MCF 10A (cell line): ENCODE results near the gene N4BP2L2. TPM values are rescaled to one million over a fixed set of nuclear protein-coding genes. Genes with fewer than 3 reads are reported as not detected.

Source experiments
- BruUV-seq: library from RNA; stranded (reverse); fragments of 400-500 nt; replicated peaks from 2 replicates; lab custom pipeline; 2021; lab: Mats Ljungman, UMichigan
- CTCF ChIA-PET: fragments of 300-600 bp; sonication (Branson Sonifier 250); formaldehyde crosslinking; extraction: SDS; loops from one replicate; lab custom pipeline; 2021; ENCODE audit warnings: antibody characterized with exemption, inconsistent platforms; lab: Yijun Ruan, JAX
- POLR2A ChIA-PET: fragments of 300-600, 350-650 bp; sonication (Branson Sonifier 250); formaldehyde crosslinking; extraction: SDS; loops from one replicate; lab custom pipeline; 2020; ENCODE audit warnings: antibody characterized with exemption, inconsistent platforms; lab: Yijun Ruan, JAX
- DNase-seq: peaks from one replicate; pipeline ENCODE4 v3.0.0-alpha.2; 2018; ENCODE audit not compliant: unreplicated experiment
- H3K27ac Mint-ChIP-seq: one replicate; pipeline ENCODE4 v1.8.0; 2022; ENCODE audit warnings: mild to moderate bottlenecking, low read depth, mixed read lengths; ENCODE audit not compliant: unreplicated experiment
- H3K27me3 Mint-ChIP-seq: one replicate; pipeline ENCODE4 v1.8.0; 2022; ENCODE audit warnings: mixed read lengths; ENCODE audit not compliant: insufficient read depth, unreplicated experiment
- H3K36me3 Mint-ChIP-seq: one replicate; pipeline ENCODE4 v1.8.0; 2022; ENCODE audit warnings: mild to moderate bottlenecking, moderate library complexity, mixed read lengths; ENCODE audit not compliant: insufficient read depth, unreplicated experiment
- H3K4me1 Mint-ChIP-seq: one replicate; pipeline ENCODE4 v1.8.0; 2022; ENCODE audit warnings: mixed read lengths; ENCODE audit not compliant: insufficient read depth, unreplicated experiment
- H3K4me3 Mint-ChIP-seq: one replicate; pipeline ENCODE4 v1.8.0; 2022; ENCODE audit warnings: mild to moderate bottlenecking, moderate library complexity, mixed read lengths; ENCODE audit not compliant: unreplicated experiment
- H3K9me3 Mint-ChIP-seq: one replicate; pipeline ENCODE4 v1.8.0; 2022; ENCODE audit warnings: mixed read lengths; ENCODE audit not compliant: unreplicated experiment
- CTCF ChIP-seq: fragments of 200-600 bp; IDR thresholded peaks from one replicate; pipeline ENCODE4 v1.8.0; 2022; ENCODE audit warnings: antibody characterized with exemption, mild to moderate bottlenecking; ENCODE audit not compliant: unreplicated experiment
- intact Hi-C: fragments of 100-400 bp; cut with micrococcal nuclease; formaldehyde crosslinking; loops from 2 replicates; pipeline ENCODE4 v1.14.1; 2022
- total RNA-seq: library from RNA; stranded (reverse); gene quantifications from 2 replicates; pipeline ENCODE4 v1.2.3, GENCODE V29; 2022

N4BP2L2 gene
- total RNA-seq, 1 experiment from 2014 or later: 113 TPM

- TF ChIP-seq CTCF: no peak
- Mint-ChIP-seq H3K4me1 (peaks cover 5% of the 10 kb centered on the region), H3K27ac (peak overlapping the region; percentile 75), H3K36me3 (peaks cover 64% of the 10 kb centered on the region), H3K9me3 (no peaks in the 10 kb centered on the region), H3K4me3 (peak overlapping the region; percentile 48), H3K27me3 (no peaks in the 10 kb centered on the region)
- ChIA-PET POLR2A (interaction anchor here (0.7 to 1.7 kb wide), 5 partner anchors 9 to 429 kb away, joined by 3 read pairs; no protein-coding TSS in a partner anchor), CTCF (no interaction called here)
- BruUV-seq: no TSS peak
- intact Hi-C loops: no loop called here
- DNase-seq: peak; percentile 66
Measured at GRCh38 chr13:32432856-32433255, 105.7 kb downstream of the N4BP2L2 start.

DNA sequence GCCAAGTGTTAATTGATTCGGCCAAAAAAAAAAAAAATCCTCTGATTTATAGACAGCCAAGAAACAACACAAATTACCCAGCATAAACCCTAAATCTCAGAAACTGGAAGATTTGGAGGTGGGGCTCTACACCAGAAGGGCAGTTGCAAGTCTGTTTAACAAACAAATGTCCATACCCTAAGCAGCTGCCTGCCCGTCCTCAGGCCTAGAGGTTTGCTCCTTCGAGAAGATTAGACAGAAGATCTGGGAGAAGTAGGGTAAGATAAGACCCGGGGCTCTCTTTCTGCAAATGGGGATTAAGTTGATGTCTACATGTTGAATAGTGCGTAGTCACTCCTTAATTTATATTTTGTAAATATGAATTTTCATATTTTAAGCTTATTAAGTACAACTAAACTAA lies 107.2 kb downstream of the N4BP2L2 start:
- no peak overlapping the region for H3K27ac Mint-ChIP-seq
- intact Hi-C loops: no loop called here
- ChIA-PET POLR2A (interaction anchor here (0.7 to 1.7 kb wide), 4 partner anchors 9 to 113 kb away, joined by 3 to 6 read pairs (median 4); no protein-coding TSS in a partner anchor), CTCF (no interaction called here)
- no peak for DNase-seq
- TF ChIP-seq CTCF: no peak
- H3K27me3 Mint-ChIP-seq: no peaks in the 10 kb centered on the region
- BruUV-seq: no TSS peak
- no peaks in the 10 kb centered on the region for H3K9me3 Mint-ChIP-seq
- peaks cover 50% of the 10 kb centered on the region for H3K36me3 Mint-ChIP-seq
- peaks cover 9% of the 10 kb centered on the region for H3K4me1 Mint-ChIP-seq
- no peak overlapping the region for H3K4me3 Mint-ChIP-seq

GRCh38 chr13:32430018-32430747 lies 108.4 kb downstream of the N4BP2L2 start:
- TF ChIP-seq CTCF: no peak

DNA sequence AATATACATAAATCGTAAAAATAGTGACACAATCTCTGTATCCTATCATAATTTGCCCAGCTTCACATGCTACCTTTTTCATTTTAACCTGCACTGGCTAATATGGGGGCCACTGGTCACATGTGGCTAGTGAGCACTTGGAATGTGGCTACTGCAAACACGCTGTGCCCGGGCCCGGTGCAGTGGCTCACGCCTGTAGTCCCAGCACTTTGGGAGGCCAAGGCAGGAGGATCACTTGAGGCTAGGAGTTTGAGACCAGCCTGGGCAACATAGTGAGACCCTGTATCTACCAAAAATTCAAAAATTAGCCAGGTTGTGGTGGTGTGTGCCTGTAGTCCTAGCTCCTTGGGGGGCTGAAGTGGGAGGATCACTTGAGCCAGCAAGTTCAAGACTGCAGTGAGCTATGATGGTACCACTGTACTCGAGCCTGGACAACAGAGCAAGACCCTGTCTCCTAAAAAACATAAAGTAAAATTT lies 109.1 kb downstream of the N4BP2L2 start:
- Mint-ChIP-seq H3K9me3 (no peaks in the 10 kb centered on the region), H3K4me1 (peaks cover 9% of the 10 kb centered on the region), H3K27me3 (no peaks in the 10 kb centered on the region), H3K36me3 (peaks cover 43% of the 10 kb centered on the region), H3K4me3 (no peak overlapping the region), H3K27ac (no peak overlapping the region)
- no peak for TF ChIP-seq CTCF
- intact Hi-C loops: no loop called here
- BruUV-seq: no TSS peak
- ChIA-PET POLR2A (interaction anchor here (1.4 kb wide), 1 partner anchor 110 kb away, joined by 3 read pairs; no protein-coding TSS in a partner anchor), CTCF (no interaction called here)
- no peak for DNase-seq

More at GRCh38 chr13:32430018-32430747, 108.4 kb downstream of the N4BP2L2 start:
- Mint-ChIP-seq H3K9me3 (no peaks in the 10 kb centered on the region), H3K27me3 (no peaks in the 10 kb centered on the region), H3K36me3 (peaks cover 47% of the 10 kb centered on the region), H3K27ac (no peak overlapping the region), H3K4me1 (peaks cover 9% of the 10 kb centered on the region), H3K4me3 (no peak overlapping the region)
- no peak for DNase-seq
- ChIA-PET POLR2A (interaction anchor here (1.4 to 1.6 kb wide), 2 partner anchors 8 to 109 kb away, joined by 3 to 6 read pairs; no protein-coding TSS in a partner anchor), CTCF (no interaction called here)
- intact Hi-C loops: no loop called here
- BruUV-seq: no TSS peak
